ENCODE data around the gene C1QTNF2. TPM values are rescaled to one million over a fixed set of nuclear protein-coding genes. Genes with fewer than 3 reads are reported as not detected.

The C1QTNF2 gene
- total and polyA plus RNA-seq, 2 of the 8 experiments (the other 6 are each of a cell fraction or from before 2014, with no cell fraction given): 1.0 to 2.0 TPM

GRCh38 chr5:160379511-160379910 lies 9.1 kb upstream of the C1QTNF2 start:
- Histone ChIP-seq H4K91ac (replicated peaks; ENCODE audit: insufficient read length, low read length) (no peak overlapping the region), H3K27me3 (replicated peaks in 1 of 4; ENCODE audit: control insufficient read depth in 3 of 4, extremely low read depth in 1 of 4, insufficient read depth in 3 of 4, low read length in 3 of 4) (no peaks in the 10 kb centered on the region), H3K56ac (replicated peaks; ENCODE audit: insufficient read length, low read depth, low read length) (no peak overlapping the region), H3K23ac (ENCODE audit: insufficient read length) (no peak overlapping the region), H2BK5ac (ENCODE audit: low read depth, low read length) (no peak overlapping the region), H3K4me1 (replicated peaks in 1 of 4; ENCODE audit: control insufficient read depth in 3 of 4, insufficient read depth in 4 of 4, low read length in 3 of 4) (no peaks in the 10 kb centered on the region), H2AFZ (ENCODE audit: low read length) (no peak overlapping the region), H3K27ac (ENCODE audit: low read depth, low read length) (no peak overlapping the region), H2BK120ac (replicated peaks; ENCODE audit: low read depth, low read length) (no peak overlapping the region), H2BK20ac (ENCODE audit: low read length) (no peak overlapping the region), H3K4me3 (ENCODE audit: extremely low read depth in 1 of 4, insufficient read depth in 2 of 4, low read depth in 3 of 4, low read length in 4 of 4) (no peak overlapping the region), H4K20me1 (replicated peaks in 1 of 2; ENCODE audit: control insufficient read depth in 1 of 2, insufficient read depth in 2 of 2, low read length in 2 of 2) (no peaks in the 10 kb centered on the region), H4K8ac (ENCODE audit: extremely low read depth, insufficient read depth, low read length) (no peak overlapping the region), H2BK12ac (ENCODE audit: low read depth, low read length) (no peak overlapping the region), H3K9ac (replicated peaks in 1 of 4; ENCODE audit: extremely low read depth in 1 of 4, low read depth in 3 of 4, low read length in 3 of 4) (0 out of 7 replicates have a peak overlapping the region, but pooled peaks of 1 of the 4 experiments have one; percentile 15), H2AK5ac (ENCODE audit: low read depth, low read length) (no peak overlapping the region), H3K36me3 (ENCODE audit: control insufficient read depth in 2 of 4, insufficient read depth in 4 of 4, low read length in 3 of 4) (no peaks in the 10 kb centered on the region), H3K23me2 (ENCODE audit: low read depth, low read length) (no peaks in the 10 kb centered on the region), H3K18ac (ENCODE audit: extremely low read depth, low read length) (no peak overlapping the region), H4K5ac (ENCODE audit: insufficient read length, low read depth, low read length) (no peak overlapping the region), H3K9me3 (ENCODE audit: insufficient read depth in 2 of 2, low read depth in 1 of 2, low read length in 1 of 2) (no peaks in the 10 kb centered on the region), H3K4me2 (ENCODE audit: insufficient read depth in 1 of 2, low read depth in 2 of 2, low read length in 2 of 2) (no peak overlapping the region), H3K4ac (replicated peaks; ENCODE audit: insufficient read length, low read depth, low read length) (no peak overlapping the region), H2BK15ac (ENCODE audit: low read length) (no peak overlapping the region), H3K14ac (ENCODE audit: insufficient read length) (no peak overlapping the region), H3K79me1 (ENCODE audit: low read depth, low read length) (no peaks in the 10 kb centered on the region), H3K79me2 (ENCODE audit: control insufficient read depth in 1 of 2, insufficient read depth in 2 of 2, low read length in 2 of 2) (no peaks in the 10 kb centered on the region)
- WGBS, 2 experiments (ENCODE audit: extremely low coverage in 1 of 2, insufficient coverage in 1 of 2, insufficient read length in 1 of 2, insufficient replicate concordance in 2 of 2, low coverage in 1 of 2, low lambda C conversion rate in 2 of 2, missing lambda C conversion rate in 1 of 2): 81% methylated on average over 4 of the region's 4 CpGs; no CpG with 5 or more reads in 1 of the 2 experiments
- ChIA-PET CTCF (ENCODE audit: partially characterized antibody) (interaction anchor here (0.6 to 1.7 kb wide), 9 partner anchors 9 to 177 kb away, joined by 3 to 11 read pairs (median 3); no protein-coding TSS in a partner anchor), POLR2A (ENCODE audit: partially characterized antibody) (interaction anchor here (0.6 to 2.0 kb wide), 4 partner anchors 9 to 370 kb away, joined by 3 to 8 read pairs (median 3); partner anchors contain the start of gene C1QTNF2)
- DNase-seq (ENCODE audit: low read depth in 1 of 2, low spot score in 2 of 2) (no peak), FAIRE-seq (no peak)
- no peak for TF ChIP-seq EP300 (IDR thresholded peaks at IDR 0.05; ENCODE audit: borderline replicate concordance in 1 of 2, low read depth in 2 of 2, low read length in 2 of 2)
- no peak for TF ChIP-seq RNF2 (IDR thresholded peaks at IDR 0.05; ENCODE audit: borderline replicate concordance, low read depth, low read length, missing control alignments, poor library complexity, severe bottlenecking)
